Parathyroid adenoma (tissue), 2 donors: ENCODE measurements around the gene RNU6-1.

ENCODE experiments used
- H2AFZ ChIP-seq: fragments of 300-600 bp; sonication (generic); one replicate; pipeline ENCODE4 v1.7.0; 2017; ENCODE audit warnings: antibody characterized with exemption, mild to moderate bottlenecking
- H3K27ac ChIP-seq: fragments of 300-600 bp; sonication (generic); one replicate; pipeline ENCODE4 v1.7.0; 2017
- H3K27me3 ChIP-seq: fragments of 300-600 bp; sonication (generic); one replicate; pipeline ENCODE4 v1.7.0; 2017; ENCODE audit warnings: low read length; ENCODE audit not compliant: control insufficient read depth, insufficient read depth
- H3K36me3 ChIP-seq: fragments of 300-600 bp; sonication (generic); one replicate; pipeline ENCODE4 v1.7.0; 2017; ENCODE audit warnings: low read length; ENCODE audit not compliant: control insufficient read depth, insufficient read depth
- H3K4me1 ChIP-seq: fragments of 300-600 bp; sonication (generic); one replicate; pipeline ENCODE4 v1.7.0; 2017; ENCODE audit warnings: control low read depth
- H3K4me2 ChIP-seq: fragments of 300-600 bp; sonication (generic); one replicate; pipeline ENCODE4 v1.7.0; 2017; ENCODE audit warnings: low read length
- H3K4me3 ChIP-seq: fragments of 300-600 bp; sonication (generic); one replicate; pipeline ENCODE4 v1.7.0; 2017; ENCODE audit warnings: low read depth, low read length
- H3K79me2 ChIP-seq: fragments of 300-600 bp; sonication (generic); one replicate; pipeline ENCODE4 v1.7.0; 2017; ENCODE audit warnings: control low read depth
- H3K9ac ChIP-seq: fragments of 300-600 bp; sonication (generic); one replicate; pipeline ENCODE4 v1.7.0; 2017; ENCODE audit warnings: mild to moderate bottlenecking
- H3K9me3 ChIP-seq: fragments of 300-600 bp; sonication (generic); one replicate; pipeline ENCODE4 v1.7.0; 2017; ENCODE audit warnings: low read length; ENCODE audit not compliant: control insufficient read depth
- TF ChIP-seq, protein P1 (sequence below): fragments of 300-600 bp; sonication (generic); IDR thresholded peaks from one replicate; pipeline ENCODE4 v1.7.0; 2017; ENCODE audit warnings: antibody characterized with exemption, mild to moderate bottlenecking
- donor health status: primary hyperparathyroidism.

The RNU6-1 gene

DNA sequence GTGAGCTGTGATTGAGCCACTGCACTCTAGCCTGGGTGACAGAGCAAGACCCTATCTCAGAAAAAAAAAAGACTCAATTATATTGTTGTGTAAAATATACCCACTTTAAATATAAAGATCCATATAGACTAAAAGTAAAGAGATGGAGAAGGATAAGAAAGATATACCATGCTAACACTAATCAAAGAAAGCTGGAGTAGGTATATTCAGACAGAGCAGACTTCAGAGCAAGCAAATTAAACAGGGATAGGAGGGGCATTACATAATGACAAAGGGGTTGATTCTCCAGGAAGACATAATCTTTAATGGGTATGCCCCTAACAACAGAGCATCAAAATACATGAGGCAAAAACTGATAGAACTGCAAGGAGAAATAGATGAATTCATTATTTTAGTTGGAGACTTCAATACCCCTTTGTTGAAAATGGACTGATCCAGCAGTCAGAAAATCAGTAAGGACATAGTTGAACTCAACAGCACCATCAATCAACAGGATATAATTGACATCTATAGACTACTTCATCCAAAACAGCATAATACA, 31.1 kb upstream of the RNU6-1 start:
- no peak overlapping the region for H3K27ac ChIP-seq

DNA sequence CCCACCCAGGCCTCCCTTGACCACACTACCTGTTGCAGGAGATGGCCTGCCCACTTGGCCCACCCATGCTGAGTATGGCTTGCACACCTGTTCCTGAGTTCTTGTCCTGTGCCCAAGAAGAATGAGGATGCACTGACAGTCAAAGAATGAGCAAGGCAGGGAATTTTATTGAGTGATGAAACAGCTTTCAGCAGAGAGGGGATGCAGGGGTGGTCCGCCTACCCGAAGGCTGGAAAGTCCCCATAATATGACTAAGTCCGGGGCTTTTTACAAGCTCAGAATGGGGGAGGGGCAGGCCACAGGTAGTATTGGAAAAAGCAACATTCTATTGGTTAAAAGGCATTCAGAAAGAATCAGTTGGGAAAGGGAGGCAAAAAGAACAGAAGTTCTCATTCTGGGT, 29.9 kb upstream of the RNU6-1 start:
- Histone ChIP-seq H3K36me3 (no peaks in the 10 kb centered on the region), H3K4me1 (no peaks in the 10 kb centered on the region), H3K27ac (no peak overlapping the region), H3K79me2 (no peaks in the 10 kb centered on the region), H3K4me2 (no peak overlapping the region), H3K4me3 (no peak overlapping the region), H3K27me3 (no peaks in the 10 kb centered on the region), H3K9me3 (no peaks in the 10 kb centered on the region), H2AFZ (no peak overlapping the region), H3K9ac (no peak overlapping the region)
- TF ChIP-seq, protein P1, sequence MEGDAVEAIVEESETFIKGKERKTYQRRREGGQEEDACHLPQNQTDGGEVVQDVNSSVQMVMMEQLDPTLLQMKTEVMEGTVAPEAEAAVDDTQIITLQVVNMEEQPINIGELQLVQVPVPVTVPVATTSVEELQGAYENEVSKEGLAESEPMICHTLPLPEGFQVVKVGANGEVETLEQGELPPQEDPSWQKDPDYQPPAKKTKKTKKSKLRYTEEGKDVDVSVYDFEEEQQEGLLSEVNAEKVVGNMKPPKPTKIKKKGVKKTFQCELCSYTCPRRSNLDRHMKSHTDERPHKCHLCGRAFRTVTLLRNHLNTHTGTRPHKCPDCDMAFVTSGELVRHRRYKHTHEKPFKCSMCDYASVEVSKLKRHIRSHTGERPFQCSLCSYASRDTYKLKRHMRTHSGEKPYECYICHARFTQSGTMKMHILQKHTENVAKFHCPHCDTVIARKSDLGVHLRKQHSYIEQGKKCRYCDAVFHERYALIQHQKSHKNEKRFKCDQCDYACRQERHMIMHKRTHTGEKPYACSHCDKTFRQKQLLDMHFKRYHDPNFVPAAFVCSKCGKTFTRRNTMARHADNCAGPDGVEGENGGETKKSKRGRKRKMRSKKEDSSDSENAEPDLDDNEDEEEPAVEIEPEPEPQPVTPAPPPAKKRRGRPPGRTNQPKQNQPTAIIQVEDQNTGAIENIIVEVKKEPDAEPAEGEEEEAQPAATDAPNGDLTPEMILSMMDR: no peak

More for the DNA sequence above, 31.1 kb upstream of the RNU6-1 start:
- Histone ChIP-seq H3K79me2 (no peaks in the 10 kb centered on the region), H3K4me1 (no peaks in the 10 kb centered on the region), H3K9me3 (no peaks in the 10 kb centered on the region), H3K4me2 (no peak overlapping the region), H3K36me3 (no peaks in the 10 kb centered on the region), H2AFZ (no peak overlapping the region), H3K9ac (no peak overlapping the region), H3K4me3 (no peak overlapping the region), H3K27me3 (no peaks in the 10 kb centered on the region)
- TF ChIP-seq, protein P1: no peak

DNA sequence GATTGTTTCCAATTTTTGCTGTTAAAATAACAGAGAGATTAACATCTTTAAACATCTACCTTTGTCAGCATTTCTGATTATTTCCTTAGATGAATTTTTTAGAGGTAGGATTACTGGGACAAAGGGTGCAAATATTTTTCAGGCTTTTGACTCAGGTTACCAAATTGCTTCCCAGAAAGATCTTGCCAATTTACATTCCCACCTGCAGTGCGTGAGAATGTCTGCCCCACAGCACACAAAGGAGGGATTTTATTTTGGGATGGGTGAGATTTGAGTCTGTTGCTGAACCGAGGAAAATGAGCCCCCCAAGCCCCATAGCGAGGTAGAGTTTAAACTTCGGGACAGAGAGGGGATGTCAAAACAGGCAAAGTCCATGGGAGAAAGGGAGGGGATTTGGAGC, 25.9 kb upstream of the RNU6-1 start:
- Histone ChIP-seq H3K79me2 (no peaks in the 10 kb centered on the region), H3K4me2 (no peak overlapping the region), H2AFZ (no peak overlapping the region), H3K27me3 (no peaks in the 10 kb centered on the region), H3K4me3 (no peak overlapping the region), H3K36me3 (no peaks in the 10 kb centered on the region), H3K9ac (no peak overlapping the region), H3K9me3 (no peaks in the 10 kb centered on the region), H3K27ac (no peak overlapping the region), H3K4me1 (peaks cover 7% of the 10 kb centered on the region)
- TF ChIP-seq, protein P1: no peak

GRCh38 chr15:67865331-67865730, 25.5 kb upstream of the RNU6-1 start:
- TF ChIP-seq, protein P1: no peak
- Histone ChIP-seq H3K4me2 (no peak overlapping the region), H3K4me1 (peaks cover 7% of the 10 kb centered on the region), H3K36me3 (no peaks in the 10 kb centered on the region), H3K79me2 (no peaks in the 10 kb centered on the region), H3K9ac (no peak overlapping the region), H3K27me3 (no peaks in the 10 kb centered on the region), H2AFZ (no peak overlapping the region), H3K27ac (no peak overlapping the region), H3K4me3 (no peak overlapping the region), H3K9me3 (no peaks in the 10 kb centered on the region)

GRCh38 chr15:67863442-67863987, 23.7 kb upstream of the RNU6-1 start:
- no peaks in the 10 kb centered on the region for H3K9me3 ChIP-seq
- peaks cover 7% of the 10 kb centered on the region for H3K4me1 ChIP-seq
- no peaks in the 10 kb centered on the region for H3K79me2 ChIP-seq
- H2AFZ ChIP-seq: peak overlapping the region; percentile 87
- TF ChIP-seq, protein P1: peak; percentile 78
- no peaks in the 10 kb centered on the region for H3K27me3 ChIP-seq
- H3K27ac ChIP-seq: no peak overlapping the region
- peak overlapping the region; percentile 27 for H3K4me3 ChIP-seq
- no peaks in the 10 kb centered on the region for H3K36me3 ChIP-seq
- no peak overlapping the region for H3K9ac ChIP-seq
- peak overlapping the region; percentile 69 for H3K4me2 ChIP-seq
